ENCODE data around the gene CORO6. TPM values are rescaled to one million over a fixed set of nuclear protein-coding genes. Genes with fewer than 3 reads are reported as not detected.

Gene CORO6
- polyA plus RNA-seq (2013, experiment 1 of 2), result 5.2 TPM
- polyA plus RNA-seq (2013, experiment 2 of 2), result 5.5 TPM

- DNase-seq (ENCODE audit: low spot score), result peak; percentile 86
- Histone ChIP-seq H2AK5ac (ENCODE audit: low read depth, low read length) (peak within 1 kb of the TSS; percentile 42), H3K79me1 (ENCODE audit: low read depth, low read length) (no peaks in the 10 kb centered on the region), H3K23ac (ENCODE audit: low read depth, low read length, poor library complexity) (peak within 1 kb of the TSS; percentile 13), H3K4ac (ENCODE audit: low read length) (no peak within 1 kb of the TSS), H3K14ac (ENCODE audit: low read length) (peak within 1 kb of the TSS; percentile 41), H2BK15ac (ENCODE audit: low read length) (no peak within 1 kb of the TSS), H2BK5ac (ENCODE audit: low read length) (no peak within 1 kb of the TSS), H2AFZ (ENCODE audit: low read length) (peak within 1 kb of the TSS; percentile 98), H3K9me3 (replicated peaks in 1 of 2; ENCODE audit: control insufficient read depth in 2 of 2, insufficient read depth in 1 of 2, low read depth in 1 of 2, low read length in 2 of 2) (peaks cover 0 to 2% of the 10 kb centered on the region in 2 donors), H4K8ac (ENCODE audit: low read depth, low read length) (no peak within 1 kb of the TSS), H3K4me1 (ENCODE audit: control insufficient read depth in 2 of 2, insufficient read depth in 1 of 2, low read depth in 1 of 2, low read length in 2 of 2) (peaks cover 10 to 12% of the 10 kb centered on the region in 2 donors), H3K27me3 (ENCODE audit: control insufficient read depth in 3 of 3, insufficient read depth in 3 of 3, low read depth in 1 of 3, low read length in 3 of 3) (peaks cover 3 to 32% (median 7%) of the 10 kb centered on the region in 3 experiments), H3K36me3 (replicated peaks in 1 of 2; ENCODE audit: control insufficient read depth in 2 of 2, insufficient read depth in 2 of 2, low read length in 2 of 2) (no peaks in the 10 kb centered on the region), H3K27ac (replicated peaks; ENCODE audit: low read length) (no peak within 1 kb of the TSS), H3K4me2 (ENCODE audit: insufficient read depth, low read length, poor library complexity, severe bottlenecking) (peak within 1 kb of the TSS; percentile 98), H3K18ac (ENCODE audit: low read length) (peak within 1 kb of the TSS; percentile 91), H4K91ac (ENCODE audit: low read depth, low read length, poor library complexity) (no peak within 1 kb of the TSS), H3K9ac (ENCODE audit: low read depth, low read length, poor library complexity) (peak within 1 kb of the TSS; percentile 93), H3K4me3 (ENCODE audit: low read length in 2 of 2) (peak within 1 kb of the TSS; percentile 65 to 88), H2BK120ac (ENCODE audit: low read depth, low read length) (peak within 1 kb of the TSS; percentile 12), H2BK12ac (ENCODE audit: low read length) (no peak within 1 kb of the TSS)
- WGBS, 2 donors (ENCODE audit: extremely low coverage in 2 of 2, insufficient read length in 2 of 2, insufficient replicate concordance in 1 of 2), result no CpG with 5 or more reads among the region's 77 CpGs
Measured at GRCh38 chr17:29622337-29623282, at the start of gene CORO6. TSS of gene CORO6 (minus strand) at chr17:29622912. CDS start at chr17:29621421, 1,491 bp downstream.

- no peak overlapping the region for H3K4me3 ChIP-seq (ENCODE audit: low read length in 2 of 2)
- no peak overlapping the region for H3K27ac ChIP-seq (replicated peaks; ENCODE audit: low read length)
- H3K4me2 ChIP-seq (ENCODE audit: insufficient read depth, low read length, poor library complexity, severe bottlenecking), result no peak overlapping the region
- no peak overlapping the region for H3K23ac ChIP-seq (ENCODE audit: low read depth, low read length, poor library complexity)
- H3K36me3 ChIP-seq (replicated peaks in 1 of 2; ENCODE audit: control insufficient read depth in 2 of 2, insufficient read depth in 2 of 2, low read length in 2 of 2), result peaks cover 2 to 23% of the 10 kb centered on the region in 2 donors
- no CpG with 5 or more reads among the region's 5 CpGs for WGBS, 2 donors (ENCODE audit: extremely low coverage in 2 of 2, insufficient read length in 2 of 2, insufficient replicate concordance in 1 of 2)
- H2BK120ac ChIP-seq (ENCODE audit: low read depth, low read length), result no peak overlapping the region
- H2BK15ac ChIP-seq (ENCODE audit: low read length), result no peak overlapping the region
- no peak overlapping the region for H3K9ac ChIP-seq (ENCODE audit: low read depth, low read length, poor library complexity)
- no peak overlapping the region for H2AK5ac ChIP-seq (ENCODE audit: low read depth, low read length)
- no peak overlapping the region for H2AFZ ChIP-seq (ENCODE audit: low read length)
- no peak overlapping the region for H4K91ac ChIP-seq (ENCODE audit: low read depth, low read length, poor library complexity)
- H3K18ac ChIP-seq (ENCODE audit: low read length), result no peak overlapping the region
- no peaks in the 10 kb centered on the region for H3K9me3 ChIP-seq (replicated peaks in 1 of 2; ENCODE audit: control insufficient read depth in 2 of 2, insufficient read depth in 1 of 2, low read depth in 1 of 2, low read length in 2 of 2)
- H3K79me1 ChIP-seq (ENCODE audit: low read depth, low read length), result no peaks in the 10 kb centered on the region
- no peaks in the 10 kb centered on the region for H3K27me3 ChIP-seq (ENCODE audit: control insufficient read depth in 3 of 3, insufficient read depth in 3 of 3, low read depth in 1 of 3, low read length in 3 of 3)
- no peak for DNase-seq (ENCODE audit: low spot score)
- no peak overlapping the region for H2BK12ac ChIP-seq (ENCODE audit: low read length)
- no peak overlapping the region for H4K8ac ChIP-seq (ENCODE audit: low read depth, low read length)
- H3K4me1 ChIP-seq (ENCODE audit: control insufficient read depth in 2 of 2, insufficient read depth in 1 of 2, low read depth in 1 of 2, low read length in 2 of 2), result no peaks in the 10 kb centered on the region
- H3K4ac ChIP-seq (ENCODE audit: low read length), result no peak overlapping the region
- H2BK5ac ChIP-seq (ENCODE audit: low read length), result no peak overlapping the region
- H3K14ac ChIP-seq (ENCODE audit: low read length), result no peak overlapping the region
Measured at GRCh38 chr17:29671661-29672060, 48.9 kb upstream of the CORO6 start.

- Histone ChIP-seq H3K9me3 (replicated peaks in 1 of 2; ENCODE audit: control insufficient read depth in 2 of 2, insufficient read depth in 1 of 2, low read depth in 1 of 2, low read length in 2 of 2) (no peaks in the 10 kb centered on the region), H3K27ac (replicated peaks; ENCODE audit: low read length) (no peak overlapping the region), H3K18ac (ENCODE audit: low read length) (no peak overlapping the region), H3K14ac (ENCODE audit: low read length) (no peak overlapping the region), H2BK15ac (ENCODE audit: low read length) (no peak overlapping the region), H4K8ac (ENCODE audit: low read depth, low read length) (no peak overlapping the region), H4K91ac (ENCODE audit: low read depth, low read length, poor library complexity) (no peak overlapping the region), H2BK12ac (ENCODE audit: low read length) (no peak overlapping the region), H3K4ac (ENCODE audit: low read length) (no peak overlapping the region), H3K4me1 (ENCODE audit: control insufficient read depth in 2 of 2, insufficient read depth in 1 of 2, low read depth in 1 of 2, low read length in 2 of 2) (no peaks in the 10 kb centered on the region), H3K27me3 (ENCODE audit: control insufficient read depth in 3 of 3, insufficient read depth in 3 of 3, low read depth in 1 of 3, low read length in 3 of 3) (no peaks in the 10 kb centered on the region), H2BK5ac (ENCODE audit: low read length) (no peak overlapping the region), H2AK5ac (ENCODE audit: low read depth, low read length) (no peak overlapping the region), H3K79me1 (ENCODE audit: low read depth, low read length) (no peaks in the 10 kb centered on the region), H3K4me2 (ENCODE audit: insufficient read depth, low read length, poor library complexity, severe bottlenecking) (no peak overlapping the region), H2AFZ (ENCODE audit: low read length) (no peak overlapping the region), H3K36me3 (replicated peaks in 1 of 2; ENCODE audit: control insufficient read depth in 2 of 2, insufficient read depth in 2 of 2, low read length in 2 of 2) (peaks cover 2 to 32% of the 10 kb centered on the region in 2 donors), H2BK120ac (ENCODE audit: low read depth, low read length) (no peak overlapping the region), H3K23ac (ENCODE audit: low read depth, low read length, poor library complexity) (no peak overlapping the region), H3K4me3 (ENCODE audit: low read length in 2 of 2) (no peak overlapping the region), H3K9ac (ENCODE audit: low read depth, low read length, poor library complexity) (no peak overlapping the region)
- DNase-seq (ENCODE audit: low spot score), result no peak
Measured at GRCh38 chr17:29669266-29669665, 46.6 kb upstream of the CORO6 start.

- no peak overlapping the region for H3K27ac ChIP-seq (replicated peaks; ENCODE audit: low read length)
- no peak overlapping the region for H2AK5ac ChIP-seq (ENCODE audit: low read depth, low read length)
- DNase-seq (ENCODE audit: low spot score), result no peak
- H3K4ac ChIP-seq (ENCODE audit: low read length), result no peak overlapping the region
- no peaks in the 10 kb centered on the region for H3K9me3 ChIP-seq (replicated peaks in 1 of 2; ENCODE audit: control insufficient read depth in 2 of 2, insufficient read depth in 1 of 2, low read depth in 1 of 2, low read length in 2 of 2)
- no peak overlapping the region for H2BK120ac ChIP-seq (ENCODE audit: low read depth, low read length)
- no peak overlapping the region for H2AFZ ChIP-seq (ENCODE audit: low read length)
- no peak overlapping the region for H3K9ac ChIP-seq (ENCODE audit: low read depth, low read length, poor library complexity)
- H4K8ac ChIP-seq (ENCODE audit: low read depth, low read length), result no peak overlapping the region
- H3K27me3 ChIP-seq (ENCODE audit: control insufficient read depth in 3 of 3, insufficient read depth in 3 of 3, low read depth in 1 of 3, low read length in 3 of 3), result no peaks in the 10 kb centered on the region
- no peak overlapping the region for H3K4me2 ChIP-seq (ENCODE audit: insufficient read depth, low read length, poor library complexity, severe bottlenecking)
- H3K79me1 ChIP-seq (ENCODE audit: low read depth, low read length), result no peaks in the 10 kb centered on the region
- no peak overlapping the region for H2BK5ac ChIP-seq (ENCODE audit: low read length)
- H3K14ac ChIP-seq (ENCODE audit: low read length), result no peak overlapping the region
- no peak overlapping the region for H3K4me3 ChIP-seq (ENCODE audit: low read length in 2 of 2)
- H3K23ac ChIP-seq (ENCODE audit: low read depth, low read length, poor library complexity), result no peak overlapping the region
- H4K91ac ChIP-seq (ENCODE audit: low read depth, low read length, poor library complexity), result no peak overlapping the region
- peaks cover 0 to 3% of the 10 kb centered on the region in 2 donors for H3K4me1 ChIP-seq (ENCODE audit: control insufficient read depth in 2 of 2, insufficient read depth in 1 of 2, low read depth in 1 of 2, low read length in 2 of 2)
- no peak overlapping the region for H3K18ac ChIP-seq (ENCODE audit: low read length)
- H2BK15ac ChIP-seq (ENCODE audit: low read length), result no peak overlapping the region
- peaks cover 2 to 32% of the 10 kb centered on the region in 2 donors for H3K36me3 ChIP-seq (replicated peaks in 1 of 2; ENCODE audit: control insufficient read depth in 2 of 2, insufficient read depth in 2 of 2, low read length in 2 of 2)
- H2BK12ac ChIP-seq (ENCODE audit: low read length), result no peak overlapping the region
Measured at GRCh38 chr17:29667969-29668368, 45.3 kb upstream of the CORO6 start.
